ENCODE results near the gene CHRNA7.

DNA sequence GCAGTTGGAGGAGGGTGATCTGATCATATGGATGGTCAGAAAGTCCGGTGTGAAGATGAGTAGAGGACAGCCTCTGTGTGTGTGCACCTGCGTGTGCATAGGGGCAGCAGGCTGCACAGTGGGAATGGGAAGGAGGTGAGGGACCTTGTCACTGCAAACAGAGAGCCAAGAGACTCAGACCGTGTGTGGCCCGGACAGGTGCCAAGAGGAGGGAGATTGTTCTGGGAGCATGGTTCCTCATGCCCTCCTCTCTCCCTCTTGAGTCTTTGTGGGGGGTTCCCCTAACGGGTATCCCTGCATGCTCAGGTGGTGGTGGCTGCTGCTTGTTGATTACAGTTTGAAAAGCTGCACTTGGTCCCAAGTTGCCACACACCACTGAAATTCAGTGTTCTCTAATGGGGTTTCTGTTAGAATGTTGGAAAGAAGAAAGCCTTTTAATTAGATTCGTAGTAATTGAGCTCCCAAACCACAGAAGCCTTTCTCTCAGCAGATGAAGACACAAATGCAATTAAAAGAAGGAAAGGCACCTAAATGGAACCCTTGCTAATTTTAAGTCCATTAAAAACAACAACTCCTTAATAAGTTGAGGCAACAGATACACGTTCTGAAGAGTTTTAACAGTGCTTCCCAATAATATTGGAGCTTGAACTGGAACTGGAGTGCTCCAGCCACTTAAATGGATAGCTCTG lies 68.9 kb downstream of the CHRNA7 start:
- TF ChIP-seq CTCF (IDR thresholded peaks at IDR 0.05) (no peak), POLR2A (IDR thresholded peaks at IDR 0.05) (no peak)

All from right lobe of liver (tissue), 4 donors.